VCaP (cell line): ENCODE measurements around the gene TNFSF4.

ENCODE experiments used
- H3K27ac ChIP-seq: fragments of 450-650 bp; 2 replicates; pipeline ENCODE4 v1.5.1; 2017
- TF ChIP-seq, protein P1 (sequence below): fragments of 450-650 bp; conservative IDR thresholded peaks from 2 replicates; pipeline ENCODE4 v1.5.1; 2017; ENCODE audit warnings: mild to moderate bottlenecking, moderate library complexity

TNFSF4 gene

GRCh38 chr1:173173388-173173787, 33.7 kb downstream of the TNFSF4 start:
- H3K27ac ChIP-seq: no peak overlapping the region
- TF ChIP-seq, protein P1, sequence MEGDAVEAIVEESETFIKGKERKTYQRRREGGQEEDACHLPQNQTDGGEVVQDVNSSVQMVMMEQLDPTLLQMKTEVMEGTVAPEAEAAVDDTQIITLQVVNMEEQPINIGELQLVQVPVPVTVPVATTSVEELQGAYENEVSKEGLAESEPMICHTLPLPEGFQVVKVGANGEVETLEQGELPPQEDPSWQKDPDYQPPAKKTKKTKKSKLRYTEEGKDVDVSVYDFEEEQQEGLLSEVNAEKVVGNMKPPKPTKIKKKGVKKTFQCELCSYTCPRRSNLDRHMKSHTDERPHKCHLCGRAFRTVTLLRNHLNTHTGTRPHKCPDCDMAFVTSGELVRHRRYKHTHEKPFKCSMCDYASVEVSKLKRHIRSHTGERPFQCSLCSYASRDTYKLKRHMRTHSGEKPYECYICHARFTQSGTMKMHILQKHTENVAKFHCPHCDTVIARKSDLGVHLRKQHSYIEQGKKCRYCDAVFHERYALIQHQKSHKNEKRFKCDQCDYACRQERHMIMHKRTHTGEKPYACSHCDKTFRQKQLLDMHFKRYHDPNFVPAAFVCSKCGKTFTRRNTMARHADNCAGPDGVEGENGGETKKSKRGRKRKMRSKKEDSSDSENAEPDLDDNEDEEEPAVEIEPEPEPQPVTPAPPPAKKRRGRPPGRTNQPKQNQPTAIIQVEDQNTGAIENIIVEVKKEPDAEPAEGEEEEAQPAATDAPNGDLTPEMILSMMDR: no peak

DNA sequence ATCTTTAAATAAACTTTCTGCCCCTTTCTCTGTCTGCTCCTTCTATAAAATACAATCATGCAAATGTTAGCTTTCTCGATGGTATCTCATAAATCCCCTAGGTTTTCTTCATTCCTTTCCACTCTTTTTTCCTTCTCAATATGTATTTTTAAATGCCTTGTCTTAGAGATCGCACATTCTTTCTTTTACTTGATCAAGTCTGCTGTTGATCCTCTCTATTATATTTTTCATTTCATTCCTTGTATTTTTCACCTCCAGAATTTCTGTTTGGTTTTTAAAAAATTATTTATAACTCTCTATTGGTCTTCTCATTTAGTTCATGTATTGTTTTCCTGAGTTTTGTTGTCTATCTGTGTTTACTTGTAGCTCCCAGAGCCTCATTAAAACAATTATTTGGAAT, 36.0 kb downstream of the TNFSF4 start:
- no peak overlapping the region for H3K27ac ChIP-seq
- TF ChIP-seq, protein P1: no peak

DNA sequence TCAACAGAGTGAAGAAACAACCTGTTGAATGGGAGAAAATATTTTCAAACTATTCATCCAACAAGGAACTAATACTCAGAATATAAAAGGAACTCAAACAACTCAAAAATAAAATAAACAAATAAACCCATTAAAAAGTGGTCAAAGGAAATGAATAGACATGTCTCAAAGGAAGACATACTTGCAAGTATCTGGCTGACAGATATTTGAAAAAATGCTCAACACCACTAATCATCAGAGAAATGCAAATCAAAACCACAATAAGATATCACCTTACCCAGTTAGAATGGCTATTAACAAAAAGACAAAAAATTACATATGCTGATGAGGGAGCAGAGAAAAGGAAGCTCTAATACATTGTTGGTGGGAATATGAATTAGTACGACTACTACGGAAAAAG, 38.2 kb downstream of the TNFSF4 start:
- TF ChIP-seq, protein P1: no peak
- H3K27ac ChIP-seq: no peak overlapping the region

- no peak overlapping the region for H3K27ac ChIP-seq
- TF ChIP-seq, protein P1: no peak
These were observed 42.4 kb downstream of the TNFSF4 start for GRCh38 chr1:173164686-173165085.

- TF ChIP-seq, protein P1: no peak
- no peak overlapping the region for H3K27ac ChIP-seq
These were observed 43.0 kb downstream of the TNFSF4 start for GRCh38 chr1:173164178-173164577.

GRCh38 chr1:173163222-173163621, 43.9 kb downstream of the TNFSF4 start:
- no peak overlapping the region for H3K27ac ChIP-seq

DNA sequence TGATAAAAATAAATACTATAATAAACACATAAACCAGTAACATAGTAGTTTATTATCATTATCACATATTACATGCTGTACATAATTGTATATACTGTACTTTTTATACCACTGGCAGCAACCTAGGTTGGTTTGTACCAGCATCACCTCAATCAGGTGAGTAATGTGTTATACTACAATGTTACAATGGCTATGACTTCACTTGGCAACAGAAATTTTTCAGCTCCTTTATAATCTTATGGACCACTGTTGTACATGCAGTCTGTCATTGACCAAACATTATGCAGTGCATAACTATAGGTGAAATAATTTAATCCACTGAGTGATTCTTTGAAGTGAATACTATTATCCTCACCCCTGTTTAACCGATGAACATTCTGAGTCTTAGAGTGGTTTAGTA, 44.5 kb downstream of the TNFSF4 start:
- TF ChIP-seq, protein P1: no peak
- H3K27ac ChIP-seq: no peak overlapping the region

More at GRCh38 chr1:173163222-173163621, 43.9 kb downstream of the TNFSF4 start:
- TF ChIP-seq, protein P1: no peak
